GM21576 (cell line): ENCODE results near the gene CNOT4.
"Not testable (repeated sequence)": the region's sequence is repeated elsewhere in the genome, so short reads cannot be mapped to it uniquely, and the experiment has no call there.

ENCODE experiments used
- ATAC-seq: cut with Tn5 transposase; IDR thresholded peaks from one replicate; pipeline ENCODE4 v1.9.1; 2021; ENCODE audit warnings: mild to moderate bottlenecking, moderate library complexity; ENCODE audit not compliant: unreplicated experiment

The CNOT4 gene

DNA sequence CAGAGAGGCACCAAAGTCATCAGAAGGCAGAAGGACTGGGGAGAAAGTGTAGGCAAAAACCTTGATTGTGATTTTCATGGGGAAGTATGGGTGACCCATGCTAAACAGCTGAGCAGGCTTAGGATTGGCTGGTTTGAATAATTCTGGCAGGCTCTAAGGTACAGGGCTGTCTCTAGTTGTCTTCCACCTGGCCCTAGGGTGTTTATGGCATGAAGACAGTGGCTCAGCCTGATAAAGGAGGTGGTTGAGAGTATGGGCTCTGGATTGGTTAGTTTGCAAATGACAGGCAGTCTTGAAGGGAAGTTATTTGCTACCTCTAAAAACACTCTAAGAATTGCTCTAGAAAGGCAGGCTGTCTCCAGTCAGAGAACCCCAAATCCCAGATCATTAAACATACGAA is 176.0 kb downstream of the CNOT4 start:
- no peak for ATAC-seq

GRCh38 chr7:135333200-135333599 is 176.7 kb downstream of the CNOT4 start:
- ATAC-seq = no peak

GRCh38 chr7:135330088-135330487 is 179.8 kb downstream of the CNOT4 start:
- no peak for ATAC-seq

GRCh38 chr7:135328526-135328925 is 181.4 kb downstream of the CNOT4 start:
- ATAC-seq = no peak

GRCh38 chr7:135328053-135328452 is 181.8 kb downstream of the CNOT4 start:
- ATAC-seq = no peak

DNA sequence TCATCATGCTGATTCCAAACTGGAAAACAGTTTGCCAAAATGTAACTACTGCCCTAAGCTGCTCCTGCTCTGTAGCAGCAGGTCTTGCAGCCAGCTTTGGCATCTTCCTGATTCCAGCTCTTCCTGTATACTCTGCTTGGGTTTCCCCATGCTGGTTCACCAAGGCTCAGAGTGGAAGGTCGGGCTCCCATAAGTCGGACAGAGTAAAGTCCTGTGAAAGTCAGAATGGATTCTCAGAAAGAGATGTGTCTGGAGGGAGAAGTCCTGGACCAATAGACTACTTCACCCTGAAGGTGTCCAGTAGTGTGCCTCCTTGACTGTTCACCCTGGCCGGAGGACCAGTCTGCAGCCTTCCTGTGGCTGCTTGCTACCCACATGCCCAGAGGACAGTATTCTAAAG is 182.4 kb downstream of the CNOT4 start:
- no peak for ATAC-seq

- ATAC-seq = no peak
These were observed 183.1 kb downstream of the CNOT4 start for GRCh38 chr7:135326636-135327280.

DNA sequence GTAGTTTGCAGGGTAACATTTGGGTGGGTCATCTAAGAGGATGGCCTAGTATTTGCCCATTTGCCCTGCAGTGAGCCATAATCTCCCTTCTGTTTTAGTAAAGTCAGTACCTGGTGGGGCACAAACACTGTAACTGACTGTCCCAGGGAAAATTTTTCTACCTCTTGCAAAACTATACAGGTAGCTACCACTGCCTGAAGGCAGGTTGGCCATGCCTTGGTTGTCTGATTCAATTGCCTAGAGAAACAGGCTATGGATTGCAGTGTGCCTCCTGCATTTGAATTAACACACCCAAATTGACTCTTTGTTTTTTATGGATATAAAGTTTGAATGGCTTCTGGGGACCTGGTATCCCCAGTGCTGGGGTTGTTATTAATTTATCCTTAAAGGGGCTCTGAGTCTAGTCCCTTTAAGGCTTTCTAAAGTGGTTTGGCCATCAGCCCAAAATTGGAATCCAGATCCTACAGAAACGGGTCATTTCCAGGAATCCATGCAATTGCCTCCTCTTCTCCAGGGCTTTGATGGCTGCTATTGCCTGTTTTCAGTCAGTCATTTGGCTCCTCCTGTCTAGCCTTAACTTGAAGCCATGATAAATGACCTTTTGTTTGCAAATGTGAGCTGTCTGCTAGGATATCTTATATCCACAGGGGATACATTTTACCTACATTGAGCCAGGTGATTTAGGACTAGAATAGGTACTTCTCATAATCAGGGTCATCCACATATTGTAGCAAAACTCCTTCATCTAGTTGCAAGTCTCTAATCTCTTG is 187.1 kb downstream of the CNOT4 start:
- ATAC-seq = no peak

DNA sequence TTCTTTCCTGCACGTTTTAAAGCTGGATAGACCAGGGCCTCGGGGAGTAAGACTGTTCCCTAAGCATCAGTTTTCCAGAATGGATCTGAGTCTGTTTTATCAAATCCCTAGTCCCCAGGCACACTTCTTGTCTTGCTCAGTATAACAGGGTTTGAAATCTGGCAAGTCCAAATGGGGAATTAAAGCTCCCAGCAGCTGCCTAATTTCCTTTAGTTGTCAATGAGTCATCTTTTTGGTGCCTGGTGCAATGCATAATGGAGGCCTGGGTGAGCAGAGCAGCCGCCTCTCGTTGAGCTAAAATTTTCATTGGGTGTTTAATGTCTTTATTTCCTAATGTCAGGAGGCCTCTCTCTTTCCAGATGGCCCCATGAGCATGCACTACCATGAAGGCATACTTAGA is 188.3 kb downstream of the CNOT4 start:
- ATAC-seq = no peak

- not testable (repeated sequence) for ATAC-seq
These were observed 188.9 kb downstream of the CNOT4 start for GRCh38 chr7:135320953-135321352.

DNA sequence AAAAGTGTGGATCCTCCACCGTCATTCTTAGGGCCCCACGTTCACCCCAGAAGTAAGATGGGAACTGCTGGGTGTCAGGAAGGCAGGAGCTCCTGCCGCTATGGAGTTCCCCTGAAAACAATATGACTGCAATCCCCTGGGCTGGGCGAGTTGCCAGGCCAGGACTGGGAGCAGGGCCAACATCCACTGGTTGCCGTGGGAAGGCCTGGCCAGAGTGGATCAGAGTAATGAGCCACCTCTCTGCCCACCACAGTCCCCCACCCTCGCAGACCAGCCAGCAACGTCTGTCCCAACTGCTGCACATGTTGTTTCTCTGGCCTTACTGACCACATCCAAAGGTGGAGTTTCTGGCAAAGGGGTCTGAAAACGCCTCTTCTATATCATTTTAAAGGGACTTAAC is 189.6 kb downstream of the CNOT4 start:
- no peak for ATAC-seq

DNA sequence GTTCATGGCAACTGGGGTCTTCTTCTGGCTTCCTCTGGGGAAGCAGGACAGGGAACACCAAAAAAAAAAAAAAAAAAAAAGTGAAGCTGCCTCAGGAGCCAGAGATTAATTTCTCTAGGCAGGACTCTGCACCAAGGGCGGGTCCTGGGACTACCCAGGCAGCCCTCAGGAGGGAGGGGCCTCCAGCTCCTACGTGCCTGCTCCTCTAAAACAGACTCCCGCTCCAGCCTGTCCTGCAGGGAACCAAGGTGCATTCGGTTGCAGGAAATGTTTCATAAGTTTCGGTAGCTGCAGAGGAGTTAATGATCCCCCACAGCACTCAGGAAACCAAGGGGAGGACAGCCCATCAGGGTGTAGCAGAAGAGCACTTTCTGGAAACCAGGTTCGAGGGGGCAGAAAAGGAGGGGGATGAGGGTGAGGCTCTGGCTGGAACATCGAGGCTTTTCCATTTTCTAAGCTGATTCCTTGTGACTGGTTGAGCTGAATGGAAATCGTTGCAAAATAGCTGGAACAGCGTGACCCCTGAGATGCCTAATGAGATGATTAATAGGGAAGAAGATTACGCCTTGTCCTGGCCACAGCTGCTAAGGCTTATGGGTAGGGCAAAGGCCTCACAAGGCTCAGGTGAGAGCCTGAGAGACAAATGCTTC is 192.1 kb downstream of the CNOT4 start:
- no peak for ATAC-seq

DNA sequence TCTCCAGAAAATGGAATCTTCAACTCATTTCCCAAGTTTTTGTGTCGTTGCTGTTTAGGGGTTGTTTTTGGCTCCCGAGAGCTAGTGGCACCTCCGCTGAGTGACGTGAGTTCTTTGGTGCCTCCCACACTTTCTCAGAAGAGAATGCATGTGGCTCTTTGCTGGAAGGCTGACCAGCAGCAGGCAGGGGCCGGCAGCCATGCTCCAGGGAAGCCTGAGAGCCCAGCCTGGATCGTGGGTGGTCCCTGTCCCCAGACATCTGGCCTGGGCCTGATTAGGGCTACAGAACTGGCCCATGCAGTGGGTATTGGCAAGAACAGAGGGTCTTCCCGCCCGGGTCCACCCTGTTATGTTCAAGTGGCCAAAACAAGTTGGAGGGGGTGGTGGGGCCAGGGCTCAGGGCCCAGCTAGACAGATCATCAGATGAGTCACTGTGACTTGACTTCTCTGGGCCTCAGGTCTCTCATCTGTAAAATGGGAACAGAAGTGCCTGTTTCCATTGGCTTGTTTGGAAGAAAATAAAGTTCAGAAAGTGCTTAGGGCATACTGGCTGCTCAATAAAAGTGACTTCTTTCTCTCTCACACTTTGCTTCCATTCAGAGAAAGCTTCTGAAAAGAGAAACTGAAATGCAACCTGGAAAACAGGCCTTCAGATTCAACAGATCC is 193.1 kb downstream of the CNOT4 start:
- no peak for ATAC-seq

- ATAC-seq = no peak
These were observed 195.9 kb downstream of the CNOT4 start for GRCh38 chr7:135313971-135314370.
